Measurements from ENCODE around the gene XPO6.

The XPO6 gene

GRCh38 chr16:28087675-28088300, 124.0 kb downstream of the XPO6 start:
- DNase-seq, result no peak

- DNase-seq, result no peak
Observed at GRCh38 chr16:28087140-28087660, 124.6 kb downstream of the XPO6 start.

- DNase-seq, result no peak
Observed at GRCh38 chr16:28086186-28087139, 125.3 kb downstream of the XPO6 start.

GRCh38 chr16:28085389-28086171, 126.2 kb downstream of the XPO6 start:
- no peak for DNase-seq

GRCh38 chr16:28084209-28084608, 127.6 kb downstream of the XPO6 start:
- DNase-seq, result no peak

- no peak for DNase-seq
Observed at GRCh38 chr16:28082624-28083023, 129.1 kb downstream of the XPO6 start.

- no peak for DNase-seq
Observed at GRCh38 chr16:28081391-28081968, 130.3 kb downstream of the XPO6 start.

GRCh38 chr16:28078261-28078660, 133.5 kb downstream of the XPO6 start:
- DNase-seq, result no peak

- no peak for DNase-seq
Observed at GRCh38 chr16:28073836-28074235, 137.9 kb downstream of the XPO6 start.

- no peak for DNase-seq
Observed at GRCh38 chr16:28072087-28072486, 139.7 kb downstream of the XPO6 start.

GRCh38 chr16:28069971-28070794, 141.6 kb downstream of the XPO6 start:
- no peak for DNase-seq

GRCh38 chr16:28068976-28069375, 142.8 kb downstream of the XPO6 start:
- DNase-seq, result no peak

- DNase-seq, result no peak
Observed at GRCh38 chr16:28067604-28068379, 144.0 kb downstream of the XPO6 start.

- no peak for DNase-seq
Observed at GRCh38 chr16:28064706-28065249, 147.0 kb downstream of the XPO6 start.

- DNase-seq, result no peak
Observed at GRCh38 chr16:28064150-28064549, 147.6 kb downstream of the XPO6 start.

GRCh38 chr16:28063591-28064061, 148.1 kb downstream of the XPO6 start, which contains the start of gene GSG1L:
GSG1L (minus strand) TSS chr16:28063714; CDS start chr16:28063424, 290 bp downstream.
- DNase-seq, result no peak

- DNase-seq, result no peak
Observed at GRCh38 chr16:28062847-28063521, 148.8 kb downstream of the XPO6 start.

- no peak for DNase-seq
Observed at GRCh38 chr16:28062261-28062846, 149.4 kb downstream of the XPO6 start.

GRCh38 chr16:28061352-28062101, 150.2 kb downstream of the XPO6 start:
- no peak for DNase-seq

Measured in GF-D8 (cell line).